ENCODE results near the gene ALK.

GRCh38 chr2:29242621-29243375, 678.6 kb downstream of the ALK start:
- TF ChIP-seq EZH2 (IDR thresholded peaks at IDR 0.05) = no peak
- TF ChIP-seq POLR2AphosphoS5 (IDR thresholded peaks at IDR 0.05; ENCODE audit: borderline replicate concordance, low read depth, low read length) = no peak
- no peak for TF ChIP-seq FOXP2 (optimal IDR thresholded peaks at IDR 0.05; ENCODE audit: control extremely low read depth, extremely low read length, insufficient read depth)
